GM21786 (cell line): ENCODE data around the gene GFRA1.
"Not testable (repeated sequence)": the region's sequence is repeated elsewhere in the genome, so short reads cannot be mapped to it uniquely, and the experiment has no call there.

Experiments
- ATAC-seq: cut with Tn5 transposase; IDR thresholded peaks from one replicate; pipeline ENCODE4 v1.9.1; 2021; ENCODE audit not compliant: unreplicated experiment

Gene GFRA1

DNA sequence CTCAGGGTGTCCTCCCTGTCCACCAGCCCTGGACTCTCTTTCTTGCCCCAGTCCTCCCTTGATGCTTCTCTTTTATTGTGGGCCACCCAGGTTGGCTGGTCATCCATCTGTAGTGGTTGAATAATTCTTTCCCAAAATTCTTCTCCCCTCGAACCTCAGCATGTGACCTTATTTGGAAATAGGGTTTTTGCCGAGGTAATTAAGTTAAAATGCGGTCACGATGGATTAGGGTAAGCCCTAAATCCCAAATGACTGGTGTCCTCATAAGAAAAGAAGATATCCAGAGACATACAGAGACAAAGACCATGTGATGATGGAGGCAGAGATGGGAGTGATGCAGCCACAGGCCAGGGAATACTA, 74.3 kb downstream of the GFRA1 start:
- ATAC-seq: no peak

DNA sequence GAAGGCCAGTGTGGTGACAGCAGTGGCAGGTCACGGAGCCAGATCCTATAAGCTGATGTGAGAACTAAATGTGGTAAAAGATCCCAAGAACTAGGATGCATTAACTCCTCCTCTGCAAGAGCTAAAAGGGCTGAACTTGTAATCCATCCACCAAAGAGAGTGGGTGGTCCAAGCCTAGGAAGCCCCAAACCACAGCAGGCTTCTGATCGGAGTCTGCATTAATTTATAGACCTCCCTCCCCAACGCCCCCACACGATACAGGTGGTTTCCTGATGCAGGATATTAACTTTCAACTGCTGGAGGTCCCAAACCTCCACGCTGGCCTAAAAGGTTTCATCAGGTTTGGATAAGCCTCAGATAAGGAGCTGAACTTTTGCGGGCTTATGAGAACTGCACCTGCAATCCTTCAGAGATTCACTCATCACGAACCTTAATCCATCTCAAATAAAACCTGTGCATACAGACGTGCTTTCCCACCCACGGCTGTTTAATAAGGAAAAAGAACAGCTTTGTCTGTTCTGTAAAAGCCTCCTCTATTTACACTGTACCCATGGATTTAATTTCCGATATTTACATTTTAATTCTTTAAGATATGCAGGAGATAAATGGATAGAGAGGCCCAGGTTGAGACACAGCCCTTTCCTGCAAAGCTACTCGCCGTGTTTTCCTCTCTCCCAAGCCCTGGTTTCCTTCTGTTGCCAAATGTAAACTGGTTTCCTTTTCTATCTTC, 74.9 kb downstream of the GFRA1 start:
- ATAC-seq: no peak

DNA sequence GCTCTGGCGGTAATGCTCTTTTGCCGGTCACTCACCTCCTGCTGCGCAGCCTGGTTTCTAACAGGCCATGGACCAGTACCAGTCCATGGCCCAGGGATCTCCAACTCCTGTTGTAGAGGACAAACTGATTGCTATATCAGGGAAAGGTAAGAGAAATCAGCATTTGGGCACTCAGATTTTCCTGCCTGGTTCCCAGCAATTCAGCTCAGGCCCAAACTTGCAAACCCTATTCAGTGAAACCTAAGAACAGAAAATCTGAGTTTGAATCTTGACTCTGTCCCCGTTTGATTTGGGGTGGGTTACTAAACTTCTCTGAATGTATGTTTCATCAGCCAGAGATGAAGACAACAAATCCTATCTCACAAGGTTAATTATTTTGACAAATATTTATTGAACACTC, 77.4 kb downstream of the GFRA1 start:
- no peak for ATAC-seq

DNA sequence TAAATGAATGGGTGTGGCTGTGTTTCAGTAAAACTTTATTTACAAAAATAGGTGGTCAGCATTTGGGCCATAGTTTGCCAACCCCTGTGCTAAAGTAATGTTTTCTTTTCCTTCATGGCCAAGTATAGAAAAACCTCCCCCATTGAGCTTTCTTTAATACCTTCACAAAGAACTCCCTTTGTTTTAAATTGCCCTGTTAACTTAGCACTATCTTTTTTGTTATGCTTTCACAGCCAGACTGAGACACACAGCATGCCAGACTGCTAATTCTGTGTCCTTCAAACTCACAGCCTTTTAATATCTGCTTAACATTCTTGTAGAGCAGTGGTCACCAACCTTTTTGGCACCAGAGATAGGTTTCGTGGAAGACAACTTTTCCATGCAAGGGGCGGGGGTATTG, 78.0 kb downstream of the GFRA1 start:
- no peak for ATAC-seq

DNA sequence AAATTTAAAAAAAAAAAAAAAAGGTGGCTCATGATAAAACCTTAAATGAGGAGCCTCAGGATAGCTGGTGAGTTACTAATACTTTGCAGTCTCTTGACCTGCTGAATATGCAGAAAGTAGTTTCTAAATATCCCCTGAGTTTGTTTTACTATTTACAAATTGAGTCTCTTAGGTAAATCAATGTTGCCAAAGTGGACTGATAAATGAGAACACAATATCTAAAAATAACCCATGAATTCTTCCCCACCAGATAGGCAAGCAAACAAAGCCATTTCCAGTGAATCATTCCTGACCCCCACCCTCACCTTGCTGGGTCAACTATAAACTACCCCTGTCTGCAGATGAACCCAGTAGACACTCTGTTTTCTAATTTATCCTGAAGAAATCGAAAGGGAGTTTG, 78.9 kb downstream of the GFRA1 start:
- no peak for ATAC-seq

DNA sequence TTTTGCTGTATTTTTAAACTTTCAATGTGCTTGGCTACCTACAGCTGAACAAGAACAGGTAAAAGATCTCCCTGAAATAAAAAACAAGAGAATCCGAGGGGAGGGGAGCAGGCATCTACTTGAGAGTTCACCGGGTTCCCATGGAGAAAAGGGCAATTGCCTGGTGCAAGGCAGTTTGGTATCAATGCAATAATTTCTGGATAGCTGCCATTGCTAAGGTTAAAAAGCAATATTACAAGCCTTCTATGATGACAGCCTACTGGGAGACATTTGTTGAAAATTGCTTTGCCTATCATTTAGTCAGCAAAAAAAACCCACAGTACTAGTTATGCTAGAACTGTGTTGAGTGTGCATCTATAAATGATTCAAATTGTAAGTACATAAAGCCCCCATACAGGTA, 82.1 kb downstream of the GFRA1 start:
- no peak for ATAC-seq

DNA sequence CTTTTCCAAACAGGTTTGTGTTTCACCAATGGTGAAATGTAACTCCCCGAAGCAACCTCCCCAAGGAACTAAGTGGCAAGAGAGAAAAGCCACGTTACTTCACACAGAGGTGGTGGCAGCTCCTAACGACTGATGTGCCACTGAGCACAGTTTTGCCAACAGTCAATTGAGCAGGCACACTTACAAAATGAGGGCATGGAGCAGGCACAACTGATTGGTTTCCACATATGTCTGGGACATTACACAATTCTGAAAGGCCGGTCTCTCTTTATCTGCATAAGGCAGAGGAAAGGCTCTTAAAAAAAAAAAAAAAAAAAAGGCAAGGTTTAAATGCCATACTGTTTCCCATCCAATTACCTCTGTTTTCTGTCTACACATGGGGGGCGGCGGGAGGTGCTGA, 86.7 kb downstream of the GFRA1 start:
- ATAC-seq: no peak

DNA sequence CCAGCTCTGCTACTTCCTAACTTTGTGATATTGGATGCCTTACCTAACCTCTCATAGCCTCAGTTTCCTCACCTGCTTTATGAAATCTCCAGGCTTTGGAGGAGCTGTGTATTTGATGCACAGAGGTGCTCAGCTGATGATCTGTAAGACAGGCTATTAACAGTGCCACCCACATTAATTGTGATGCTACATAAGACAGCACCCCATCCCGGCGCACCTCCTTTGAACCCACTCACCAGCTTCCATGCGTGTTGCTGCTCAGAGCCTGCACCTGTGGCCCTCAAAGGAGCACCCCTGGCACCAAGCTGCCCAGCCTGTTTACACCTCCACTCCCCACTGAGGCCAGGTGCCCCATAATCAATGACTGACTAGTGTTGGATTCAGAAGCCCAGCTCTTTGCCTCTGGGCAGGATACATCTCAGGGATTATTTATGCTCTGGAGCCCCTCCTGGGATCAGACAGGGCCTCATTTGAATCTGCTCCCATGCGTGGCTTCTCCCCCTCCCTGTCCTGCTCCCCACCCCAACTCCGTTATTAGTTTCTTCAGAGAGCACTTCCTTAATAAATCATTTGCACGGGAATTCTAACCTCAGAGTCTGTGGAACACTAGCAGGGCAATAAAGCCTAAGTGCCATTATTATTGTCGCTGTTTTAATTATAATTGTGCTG, 87.7 kb downstream of the GFRA1 start:
- ATAC-seq: no peak

DNA sequence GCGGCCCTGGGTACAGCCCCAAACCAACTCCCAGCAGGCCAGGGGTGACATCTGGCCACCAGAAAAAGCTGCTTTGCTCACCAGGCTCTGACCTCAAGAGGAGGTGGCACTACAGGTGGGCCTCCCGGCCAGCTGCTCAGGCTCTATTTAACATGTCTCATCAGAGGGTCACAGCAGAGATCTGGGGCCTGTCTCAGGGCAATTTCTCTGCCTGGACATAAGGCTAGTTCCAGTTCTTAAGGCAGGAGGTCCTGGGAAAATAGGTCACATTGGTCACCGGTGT, 88.6 kb downstream of the GFRA1 start:
- no peak for ATAC-seq

DNA sequence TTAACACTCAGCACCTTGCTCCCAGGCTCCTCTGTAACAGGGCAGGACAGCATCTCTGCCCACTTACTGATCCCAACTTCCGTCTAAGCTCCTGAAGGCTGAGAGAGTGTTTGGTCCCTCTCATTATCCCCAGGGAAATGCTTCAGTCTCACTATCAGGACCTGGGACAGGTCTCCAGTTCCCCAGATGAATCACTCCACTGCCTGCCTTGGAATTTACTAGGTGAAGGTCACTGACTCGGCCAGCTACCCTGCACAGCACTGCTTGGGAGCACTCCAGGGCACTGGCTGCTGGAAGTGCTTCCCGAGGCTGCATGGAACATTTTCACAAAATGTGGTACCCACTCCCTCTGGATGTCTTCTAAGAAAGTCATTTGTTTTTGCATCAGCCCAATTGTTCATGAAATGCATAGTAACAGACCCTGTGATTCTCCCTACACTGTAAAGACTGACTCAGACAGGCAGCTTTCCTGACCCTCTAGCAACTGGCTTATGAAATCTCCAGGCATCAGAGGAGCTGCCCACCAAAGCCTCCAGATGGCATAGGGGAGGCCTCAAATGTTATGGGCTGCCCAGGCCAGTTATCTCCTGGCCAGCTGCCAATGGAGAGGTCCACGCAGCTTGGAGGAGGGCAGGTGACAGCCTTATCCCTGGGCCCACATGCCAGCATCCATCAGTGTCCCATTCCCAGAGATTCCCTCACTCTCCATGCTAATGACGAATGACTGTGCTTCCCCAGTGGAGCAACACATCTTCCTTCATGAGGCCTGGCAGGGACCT, 89.1 kb downstream of the GFRA1 start:
- no peak for ATAC-seq

DNA sequence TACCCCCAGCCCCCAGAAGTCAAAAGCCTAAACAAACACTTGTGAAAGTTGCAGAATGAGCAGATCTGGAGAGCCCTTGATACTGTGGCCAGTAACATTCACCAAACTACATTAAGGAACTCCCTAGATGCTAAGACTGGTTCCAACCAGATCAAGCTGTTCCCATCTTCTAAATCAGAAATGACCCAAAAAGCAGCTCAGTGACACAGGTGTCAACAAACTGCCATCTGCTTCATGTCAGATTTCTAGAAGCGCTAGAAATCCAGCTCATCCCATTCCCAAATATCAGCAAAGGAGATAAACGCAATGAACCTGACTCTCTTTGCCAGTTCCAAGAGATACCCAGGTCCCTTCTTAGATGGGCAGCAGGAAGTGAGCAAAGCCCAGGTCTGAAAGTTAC, 90.6 kb downstream of the GFRA1 start:
- ATAC-seq: no peak

DNA sequence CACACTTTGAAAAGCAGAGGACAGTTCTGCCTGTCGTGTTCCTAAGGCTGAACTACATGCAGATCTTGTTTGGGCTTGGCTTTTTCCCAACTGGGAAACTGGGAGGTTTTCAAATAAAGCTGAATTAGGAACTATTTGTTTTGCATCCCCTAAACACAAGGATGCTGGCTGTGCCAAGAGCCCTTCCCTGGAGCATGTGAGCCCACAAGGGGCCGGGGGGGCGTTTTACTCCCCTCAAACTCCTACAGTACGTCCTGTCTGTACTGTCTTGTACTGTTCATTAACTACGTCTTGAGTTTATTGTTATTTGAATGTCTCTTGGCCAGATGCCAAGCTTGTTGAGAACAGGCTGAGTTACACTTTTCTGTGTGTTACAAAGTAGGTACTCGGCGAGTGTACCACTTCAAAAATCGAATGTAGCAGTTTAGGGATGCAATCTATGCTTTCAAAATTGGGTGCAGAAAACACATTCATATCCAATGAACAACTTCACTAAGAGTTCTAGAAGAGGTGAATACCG, 94.9 kb downstream of the GFRA1 start:
- no peak for ATAC-seq

DNA sequence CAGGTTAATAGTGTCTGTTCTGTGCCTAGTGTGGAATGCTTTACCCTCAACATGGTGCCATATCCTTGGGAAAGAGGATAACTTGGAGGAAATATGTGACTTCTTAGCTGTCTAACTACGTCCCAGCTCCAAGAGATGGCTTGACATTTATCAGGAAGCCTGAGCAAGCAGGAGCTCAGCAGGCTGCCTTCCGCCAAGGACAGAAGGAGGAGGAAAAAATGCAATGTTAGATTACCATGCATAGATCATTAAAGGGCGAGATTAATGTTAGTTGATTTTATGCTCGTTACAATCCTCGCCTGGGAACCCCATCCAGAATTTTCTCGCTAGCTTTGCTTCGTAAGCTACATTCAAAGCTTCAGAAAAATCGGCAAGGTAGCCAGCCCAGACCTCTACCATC, 97.8 kb downstream of the GFRA1 start:
- ATAC-seq: no peak

DNA sequence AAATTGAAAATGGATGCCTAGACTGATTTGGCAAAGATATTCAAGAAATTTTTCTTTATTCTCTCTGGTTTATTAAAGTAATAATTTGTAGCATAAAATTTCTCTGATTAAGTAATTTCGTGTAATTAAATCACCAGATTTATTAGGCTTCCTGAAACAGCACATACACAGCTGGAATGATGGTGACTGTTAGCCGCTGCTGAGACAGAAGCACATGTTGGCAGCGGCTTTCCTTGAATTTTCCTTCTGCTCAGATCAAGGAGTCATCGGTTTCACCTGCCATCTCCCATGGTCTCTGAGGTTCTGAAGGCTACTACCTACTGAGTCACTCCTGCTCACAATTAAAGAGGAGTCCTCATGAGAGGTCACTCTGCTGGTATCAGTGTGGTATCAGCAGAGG, 101.5 kb downstream of the GFRA1 start:
- ATAC-seq: no peak

DNA sequence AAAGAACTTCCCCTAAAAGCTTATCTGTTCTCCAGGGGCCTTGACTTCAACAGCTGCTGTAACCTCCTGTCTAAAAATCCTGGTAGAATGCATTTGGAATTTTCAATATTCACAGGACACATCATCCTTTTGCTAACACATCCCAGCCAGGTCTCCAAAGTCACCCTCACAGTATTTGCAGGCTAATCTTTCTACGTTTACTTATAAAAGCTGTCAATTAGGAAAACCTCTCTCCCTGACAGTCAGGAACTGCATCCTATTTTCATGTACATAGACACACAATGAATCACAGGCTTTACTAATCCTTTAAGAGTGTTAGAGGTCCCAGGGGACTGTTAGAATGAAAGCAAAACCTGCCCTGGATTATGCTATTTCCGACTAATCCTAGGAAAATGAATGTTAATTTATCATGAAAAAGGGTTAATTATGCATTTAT, 102.2 kb downstream of the GFRA1 start:
- no peak for ATAC-seq

DNA sequence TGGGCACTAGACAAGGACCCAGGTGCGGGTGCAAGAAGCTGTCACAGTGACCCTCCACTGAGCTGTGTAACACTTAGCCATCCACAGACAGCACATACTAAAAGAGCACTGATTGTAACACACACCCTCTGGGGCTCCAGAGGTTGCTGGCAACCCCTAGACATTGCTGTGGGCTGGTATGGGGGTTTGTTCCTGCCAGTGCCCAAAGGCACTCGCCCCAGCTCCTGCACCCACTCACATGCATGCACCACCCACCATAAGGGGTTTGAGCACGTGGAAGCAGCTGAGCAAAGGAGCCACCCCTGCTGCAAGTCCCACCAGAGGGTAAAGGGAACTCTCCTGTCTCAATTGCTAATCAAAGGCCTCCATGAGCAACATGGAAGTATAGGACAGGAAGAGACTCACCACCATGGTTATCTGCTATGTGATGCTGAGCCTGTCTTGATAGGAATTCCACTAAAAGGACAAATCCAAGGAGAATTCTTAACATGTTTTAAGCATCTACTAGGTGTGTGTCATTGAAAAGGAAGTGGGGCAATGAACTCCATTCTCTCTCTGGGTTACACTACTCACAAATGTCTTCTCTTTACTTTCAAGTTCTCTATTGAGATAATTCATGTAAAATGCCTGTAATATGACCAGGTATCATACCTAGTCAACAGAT, 103.1 kb downstream of the GFRA1 start:
- no peak for ATAC-seq

DNA sequence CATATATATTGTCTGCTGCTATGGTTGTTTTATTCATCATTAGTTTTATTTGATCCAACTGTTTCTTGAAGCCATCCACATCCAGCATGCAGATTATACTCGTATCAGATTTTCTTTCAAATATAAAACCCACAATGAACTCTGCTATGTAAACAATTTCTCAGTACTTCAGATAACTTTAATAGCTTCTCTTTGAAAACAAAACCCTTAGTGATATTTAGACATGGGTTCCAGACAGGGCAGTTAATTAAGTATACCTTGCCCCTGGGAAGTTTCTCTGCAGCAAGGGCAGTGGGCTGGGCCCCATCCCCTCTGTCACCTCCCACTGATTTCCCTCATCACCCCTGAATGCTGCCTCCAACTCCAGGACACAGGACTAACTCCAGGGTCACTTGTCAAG, 104.3 kb downstream of the GFRA1 start:
- no peak for ATAC-seq

DNA sequence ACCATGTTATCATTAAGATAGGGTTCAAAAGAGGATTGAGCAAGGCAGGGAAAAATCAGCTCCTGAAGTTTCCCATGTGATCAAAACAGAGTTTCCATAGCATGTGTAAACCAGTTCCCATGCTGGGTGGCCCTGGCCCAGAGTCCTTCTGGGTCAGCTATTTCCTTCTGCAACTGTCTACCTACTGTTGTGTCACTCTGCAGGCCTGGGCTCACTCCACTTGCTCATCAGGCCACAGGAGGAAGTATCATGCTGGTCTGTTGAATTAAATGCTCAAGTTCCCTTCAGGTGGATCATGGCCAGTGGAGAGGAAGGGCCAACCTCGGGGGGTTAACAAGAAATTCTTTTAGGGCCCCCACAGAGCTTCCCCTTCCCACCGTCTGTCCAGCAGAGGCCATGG, 104.7 kb downstream of the GFRA1 start:
- no peak for ATAC-seq

DNA sequence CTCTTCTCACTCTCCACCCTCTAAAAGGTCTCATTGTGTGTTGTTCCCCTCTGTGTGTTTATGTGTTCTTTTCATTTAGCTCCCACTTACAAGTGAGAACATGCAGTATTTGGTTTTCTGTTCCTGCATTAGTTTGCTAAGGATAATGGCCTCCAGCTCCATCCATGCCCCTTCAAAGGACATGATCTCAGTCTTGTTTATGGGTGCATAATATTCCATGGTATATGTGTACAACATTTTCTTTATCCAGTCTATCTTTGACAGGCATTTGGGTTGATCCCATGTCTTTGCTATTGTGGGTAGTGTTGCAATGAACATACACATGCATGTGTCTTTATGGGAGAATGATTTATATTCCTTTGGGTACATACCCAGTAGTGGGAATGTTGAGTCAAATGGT, 107.1 kb downstream of the GFRA1 start:
- ATAC-seq: not testable (repeated sequence)

DNA sequence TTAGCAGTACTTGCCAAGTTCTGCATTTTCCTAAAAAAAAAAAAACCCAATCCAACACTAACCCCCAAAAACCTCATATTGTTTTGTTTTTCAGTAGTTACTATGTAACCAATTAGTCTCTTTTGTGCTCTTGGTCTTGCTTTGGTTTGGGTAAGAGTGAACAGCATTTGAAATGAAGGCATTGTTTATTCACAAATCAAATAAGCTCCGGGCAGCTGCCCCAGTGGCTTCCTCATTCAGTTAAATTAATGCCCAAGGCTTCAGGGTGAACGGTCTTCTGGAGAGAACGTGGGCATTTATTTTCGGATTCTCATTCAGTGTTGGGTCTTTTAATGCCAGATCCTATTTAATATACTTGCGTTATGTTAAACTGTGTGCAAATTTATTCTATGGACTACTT, 108.7 kb downstream of the GFRA1 start:
- no peak for ATAC-seq

DNA sequence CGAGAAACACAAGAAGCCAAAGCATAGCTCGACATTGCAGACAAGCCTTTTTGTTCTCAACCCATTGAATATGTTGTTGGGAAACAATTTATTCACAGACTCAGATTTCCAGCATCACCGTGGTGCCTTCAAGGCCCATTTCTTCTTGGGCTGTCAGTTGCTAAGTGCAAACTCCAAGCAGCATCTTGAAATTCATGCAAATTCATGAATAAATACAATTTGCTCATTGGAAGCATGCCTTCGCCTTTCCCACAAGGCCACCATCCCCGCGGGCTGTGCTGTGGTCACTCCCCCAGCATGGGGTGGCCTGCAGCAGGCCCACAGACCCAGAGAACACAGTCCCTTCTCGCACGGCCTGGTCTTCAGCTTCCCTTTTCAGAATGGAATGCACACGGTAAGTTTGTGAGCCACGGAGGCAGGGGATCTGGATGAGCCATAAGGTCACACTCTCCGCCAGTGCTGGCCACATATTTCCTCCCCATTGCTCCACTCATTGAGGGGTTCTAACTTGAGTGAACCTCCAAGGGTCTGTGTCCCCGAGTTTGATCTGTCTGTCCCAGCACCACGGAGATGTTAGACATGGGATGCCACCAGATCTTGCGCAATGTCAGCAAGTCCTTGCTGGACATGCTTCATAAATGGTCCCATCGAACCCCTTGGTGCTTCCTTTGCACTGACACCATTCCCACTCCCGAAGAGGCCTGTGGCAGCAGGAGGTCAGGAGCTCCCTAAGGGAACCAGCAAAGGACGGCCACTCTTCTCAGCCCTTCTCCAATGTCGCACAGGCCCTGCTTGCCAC, 109.5 kb downstream of the GFRA1 start:
- ATAC-seq: no peak
